SK-N-SH (cell line): ENCODE results near the gene EFCAB11. TPM values are rescaled to one million over a fixed set of nuclear protein-coding genes. Genes with fewer than 3 reads are reported as not detected.
A peak's percentile ranks its signal among the peaks of the same experiment; 100 is the strongest.

Source experiments
- CTCF ChIA-PET: fragments of 300-600, 350-600 bp; formaldehyde crosslinking; extraction: SDS; loops from one replicate; lab custom pipeline; 2021; lab: Yijun Ruan, JAX
- POLR2A ChIA-PET: fragments of 350-600 bp; sonication (Branson Sonifier 250); formaldehyde crosslinking; extraction: SDS; loops from one replicate; lab custom pipeline; 2020; ENCODE audit warnings: antibody characterized with exemption, inconsistent platforms; lab: Yijun Ruan, JAX
- DNase-seq: peaks from one replicate; pipeline ENCODE4 v3.0.0; 2012
- H2AFZ ChIP-seq: fragments of 200-600 bp; sonication (generic); 2 replicates; pipeline ENCODE4 v1.8.1; 2016; ENCODE audit warnings: antibody characterized with exemption, mild to moderate bottlenecking, low read depth
- H3F3A ChIP-seq: fragments of 200-600 bp; sonication (generic); replicated peaks from 2 replicates; pipeline ENCODE3; 2016; ENCODE audit warnings: antibody characterized with exemption, mild to moderate bottlenecking; ENCODE audit not compliant: insufficient read depth
- H3K27ac ChIP-seq, 2 experiments: fragments of 200-500 bp in 1 of 2; fragments of 200-600 bp in 1 of 2; sonication (Bioruptor generic) in 1 of 2; sonication (generic), shearing (Covaris generic) in 1 of 2; 2 replicates each; pipeline versions ENCODE4 v1.5.1 to v1.6.1; 2014 to 2016; ENCODE audit warnings: low read depth in 2 of 2, inconsistent platforms in 1 of 2, low read length in 1 of 2, mild to moderate bottlenecking in 1 of 2, mixed read lengths in 1 of 2
- H3K27me3 ChIP-seq: fragments of 200-600 bp; sonication (generic), shearing (Covaris generic); 2 replicates; pipeline ENCODE4 v1.6.1; 2016; ENCODE audit warnings: mixed run types; ENCODE audit not compliant: insufficient read depth
- H3K36me3 ChIP-seq, 2 experiments: fragments of 200-500 bp in 1 of 2; fragments of 200-600 bp in 1 of 2; sonication (Bioruptor generic) in 1 of 2; sonication (generic) in 1 of 2; replicated peaks in 1 of 2; 2 replicates each; pipeline versions ENCODE3 to v1.5.1; 2014 to 2016; ENCODE audit warnings: low read length in 1 of 2, mild to moderate bottlenecking in 1 of 2; ENCODE audit not compliant: insufficient read depth in 2 of 2, control insufficient read depth in 1 of 2
- H3K4me1 ChIP-seq, 2 experiments: fragments of 200-500 bp in 1 of 2; fragments of 200-600 bp in 1 of 2; sonication (Bioruptor generic) in 1 of 2; sonication (generic), shearing (Covaris generic) in 1 of 2; 2 replicates each; pipeline versions ENCODE4 v1.5.1 to v1.6.1; 2014 to 2016; ENCODE audit warnings: low read depth in 1 of 2, low read length in 1 of 2, mixed run types in 1 of 2; ENCODE audit not compliant: insufficient read depth in 2 of 2, control insufficient read depth in 1 of 2
- H3K4me2 ChIP-seq: fragments of 200-600 bp; sonication (generic), shearing (Covaris generic); 2 replicates; pipeline ENCODE4 v1.6.1; 2017; ENCODE audit warnings: mixed run types
- H3K4me3 ChIP-seq, 2 experiments: fragments of 200-500 bp in 1 of 2; fragments of 200-600 bp in 1 of 2; sonication (Bioruptor generic) in 1 of 2; sonication (generic), shearing (Covaris generic) in 1 of 2; 2 replicates each; pipeline versions ENCODE4 v1.5.1 to v1.8.1; 2014 to 2016; ENCODE audit warnings: low read depth in 2 of 2, inconsistent platforms in 1 of 2, low read length in 1 of 2, mild to moderate bottlenecking in 1 of 2, mixed read lengths in 1 of 2, moderate library complexity in 1 of 2
- H3K79me2 ChIP-seq: fragments of 200-600 bp; sonication (generic); 2 replicates; pipeline ENCODE4 v1.8.1; 2017; ENCODE audit warnings: mild to moderate bottlenecking; ENCODE audit not compliant: insufficient read depth
- H3K9ac ChIP-seq: fragments of 200-600 bp; sonication (generic); 2 replicates; pipeline ENCODE4 v1.6.1; 2017; ENCODE audit warnings: mixed run types
- H3K9me2 ChIP-seq: fragments of 200-600 bp; sonication (generic); 2 replicates; pipeline ENCODE4 v1.6.1; 2017; ENCODE audit warnings: mixed run types
- H3K9me3 ChIP-seq: fragments of 200-600 bp; sonication (generic); 2 replicates; pipeline ENCODE4 v1.6.1; 2017; ENCODE audit warnings: mixed run types, mild to moderate bottlenecking, moderate library complexity
- H4K20me1 ChIP-seq: fragments of 200-600 bp; sonication (generic); 2 replicates; pipeline ENCODE4 v1.6.1; 2017; ENCODE audit warnings: mild to moderate bottlenecking, mixed run types; ENCODE audit not compliant: insufficient read depth
- CHD2 ChIP-seq: fragments of 150-350 bp; IDR thresholded peaks from 2 replicates; pipeline ENCODE4 v1.6.1; 2018; ENCODE audit warnings: low read length; ENCODE audit not compliant: partially characterized antibody
- CTCF ChIP-seq: fragments of 200-600 bp; sonication (generic); IDR thresholded peaks from 2 replicates; pipeline ENCODE4 v1.6.1; 2017; ENCODE audit warnings: antibody characterized with exemption, mild to moderate bottlenecking, moderate library complexity
- EP300 ChIP-seq, 2 experiments: IDR thresholded peaks; 2 replicates each; pipeline versions ENCODE4 v1.4.0 to v1.6.1; 2012; ENCODE audit warnings: borderline replicate concordance in 1 of 2, low read depth in 1 of 2, low read length in 1 of 2
- EZH2phosphoT487 ChIP-seq: fragments of 200-600 bp; sonication (generic); IDR thresholded peaks from 2 replicates; pipeline ENCODE4 v1.6.1; 2017; ENCODE audit warnings: low read depth, mixed run types, mild to moderate bottlenecking, antibody characterized with exemption, moderate library complexity, borderline replicate concordance
- FOXJ3 ChIP-seq: sonication (generic); formaldehyde crosslinking; IDR thresholded peaks from 2 replicates; pipeline ENCODE4 v1.5.1; 2020; ENCODE audit warnings: mild to moderate bottlenecking, missing genetic modification reagents
- GABPA ChIP-seq: IDR thresholded peaks from 2 replicates; pipeline ENCODE4 v1.4.0; 2012; ENCODE audit warnings: low read depth, mild to moderate bottlenecking
- NFIC ChIP-seq: IDR thresholded peaks from 2 replicates; pipeline ENCODE4 v1.4.0; 2012; ENCODE audit warnings: borderline replicate concordance
- NRF1 ChIP-seq: IDR thresholded peaks from 2 replicates; pipeline ENCODE4 v1.6.1; 2012; ENCODE audit warnings: low read depth, mild to moderate bottlenecking, low read length
- PBX3 ChIP-seq: IDR thresholded peaks from 2 replicates; pipeline ENCODE4; 2012
- RAD21 ChIP-seq: IDR thresholded peaks from 2 replicates; pipeline ENCODE4 v1.6.1; 2012; ENCODE audit warnings: mild to moderate bottlenecking, low read length
- SMC3 ChIP-seq: IDR thresholded peaks from 2 replicates; pipeline ENCODE4 v1.6.1; 2012; ENCODE audit warnings: low read depth, low read length, improper control_type of control experiment
- TAF1 ChIP-seq: IDR thresholded peaks from 2 replicates; pipeline ENCODE4 v1.6.1; 2012; ENCODE audit warnings: low read depth, mild to moderate bottlenecking, low read length, moderate library complexity, borderline replicate concordance
- TEAD4 ChIP-seq: IDR thresholded peaks from 2 replicates; pipeline ENCODE4 v1.4.0; 2012; ENCODE audit warnings: mild to moderate bottlenecking, borderline replicate concordance; ENCODE audit not compliant: insufficient read depth
- ZBTB33 ChIP-seq: IDR thresholded peaks from 2 replicates; pipeline ENCODE4 v1.4.0; 2012; ENCODE audit warnings: low read depth, borderline replicate concordance
- WGBS: methylation state at CpG from one replicate; pipeline ENCODE4 v1.1.6; 2017; ENCODE audit warnings: low lambda C conversion rate; 5-methylcytosine and 5-hydroxymethylcytosine counted together
- polyA plus RNA-seq, 3 experiments: library from polyadenylated mRNA; depleted of rRNA; stranded (reverse); fragments of >200 nt; gene quantifications; 2 replicates each; pipeline ENCODE4 v1.2.3, GENCODE V29; 2012

EFCAB11 gene
- polyA plus RNA-seq, 1 of the 3 experiments (the other 2 are of a cell fraction), result 3.9 TPM

GRCh38 chr14:89899917-89900663, 54.4 kb downstream of the EFCAB11 start:
- Histone ChIP-seq H3K27me3 (no peaks in the 10 kb centered on the region), H2AFZ (peak overlapping the region; percentile 16; the same call in 1 of the 2 replicates), H3F3A (peaks cover 9% of the 10 kb centered on the region), H3K79me2 (no peaks in the 10 kb centered on the region), H3K4me3 (no peak overlapping the region), H3K9me3 (no peaks in the 10 kb centered on the region), H3K9ac (peak overlapping the region; percentile 29; the same call in 1 of the 2 replicates), H3K9me2 (no peaks in the 10 kb centered on the region), H3K4me1 (peaks cover 8 to 10% of the 10 kb centered on the region in 2 experiments; a peak in 3 of 4 replicates), H3K36me3 (no peaks in the 10 kb centered on the region), H3K27ac (peak overlapping the region in 1 of 2 experiments; percentile 44; a peak in 2 of 4 replicates), H4K20me1 (no peaks in the 10 kb centered on the region), H3K4me2 (peak overlapping the region; percentile 8; the same call in 1 of the 2 replicates)
- DNase-seq, result peak; percentile 43
- ChIA-PET CTCF (interaction anchor here (0.9 to 1.0 kb wide), 3 partner anchors 11 to 1710 kb away, joined by 3 read pairs; no protein-coding TSS in a partner anchor), POLR2A (no interaction called here)
- TF ChIP-seq SMC3 (peak; percentile 45), RAD21 (peak; percentile 63), ZBTB33 (no peak), EP300 (IDR thresholded peaks at IDR 0.05; ENCODE audit: borderline replicate concordance in 1 of 2, low read depth in 1 of 2, low read length in 1 of 2) (no peak), CTCF (peak; percentile 69)
- 88% methylated on average over 4 of the region's 4 CpGs for WGBS

GRCh38 chr14:89899291-89899690, 55.2 kb downstream of the EFCAB11 start:
- Histone ChIP-seq H2AFZ (no peak overlapping the region), H3K36me3 (no peaks in the 10 kb centered on the region), H4K20me1 (no peaks in the 10 kb centered on the region), H3K4me1 (peaks cover 8 to 10% of the 10 kb centered on the region in 2 experiments; a peak in 3 of 4 replicates), H3K9ac (no peak overlapping the region), H3K4me3 (no peak overlapping the region), H3K79me2 (no peaks in the 10 kb centered on the region), H3F3A (peaks cover 9% of the 10 kb centered on the region), H3K27me3 (no peaks in the 10 kb centered on the region), H3K4me2 (no peak overlapping the region), H3K9me3 (no peaks in the 10 kb centered on the region), H3K27ac (peak overlapping the region in 1 of 2 experiments; percentile 44; a peak in 1 of 4 replicates), H3K9me2 (no peaks in the 10 kb centered on the region)
- no peak for DNase-seq
- WGBS, result 80% methylated on average over 1 of the region's 1 CpG
- ChIA-PET POLR2A (no interaction called here), CTCF (interaction anchor here (1.0 kb wide), 1 partner anchor 15 kb away, joined by 3 read pairs; no protein-coding TSS in a partner anchor)
- TF ChIP-seq SMC3 (no peak), FOXJ3 (no peak), ZBTB33 (no peak), CHD2 (no peak), GABPA (no peak), NFIC (no peak), EZH2phosphoT487 (no peak), PBX3 (no peak), TAF1 (no peak), NRF1 (no peak), TEAD4 (no peak)
